A549 treated with Hydrocortisone at 1 μM for 4 hours (cell line): Measurements from ENCODE around the gene SLC4A7. TPM values are rescaled to one million over a fixed set of nuclear protein-coding genes. Genes with fewer than 3 reads are reported as not detected.

Source experiments
- total RNA-seq: library from RNA; stranded (reverse); fragments of 200-300 nt; extraction: Qiagen RNA extraction; gene quantifications from 5 replicates; pipeline ENCODE4 v1.2.3, GENCODE V29; 2022

SLC4A7 gene
- 7.6 to 19.4 TPM (median 12.7 TPM) in 5 replicates for total RNA-seq

GRCh38 chr3:27484015-27484844 is at the start of gene SLC4A7:
TSS of gene SLC4A7 (minus strand) at chr3:27484384. CDS start at chr3:27484126, 258 bp downstream.

DNA sequence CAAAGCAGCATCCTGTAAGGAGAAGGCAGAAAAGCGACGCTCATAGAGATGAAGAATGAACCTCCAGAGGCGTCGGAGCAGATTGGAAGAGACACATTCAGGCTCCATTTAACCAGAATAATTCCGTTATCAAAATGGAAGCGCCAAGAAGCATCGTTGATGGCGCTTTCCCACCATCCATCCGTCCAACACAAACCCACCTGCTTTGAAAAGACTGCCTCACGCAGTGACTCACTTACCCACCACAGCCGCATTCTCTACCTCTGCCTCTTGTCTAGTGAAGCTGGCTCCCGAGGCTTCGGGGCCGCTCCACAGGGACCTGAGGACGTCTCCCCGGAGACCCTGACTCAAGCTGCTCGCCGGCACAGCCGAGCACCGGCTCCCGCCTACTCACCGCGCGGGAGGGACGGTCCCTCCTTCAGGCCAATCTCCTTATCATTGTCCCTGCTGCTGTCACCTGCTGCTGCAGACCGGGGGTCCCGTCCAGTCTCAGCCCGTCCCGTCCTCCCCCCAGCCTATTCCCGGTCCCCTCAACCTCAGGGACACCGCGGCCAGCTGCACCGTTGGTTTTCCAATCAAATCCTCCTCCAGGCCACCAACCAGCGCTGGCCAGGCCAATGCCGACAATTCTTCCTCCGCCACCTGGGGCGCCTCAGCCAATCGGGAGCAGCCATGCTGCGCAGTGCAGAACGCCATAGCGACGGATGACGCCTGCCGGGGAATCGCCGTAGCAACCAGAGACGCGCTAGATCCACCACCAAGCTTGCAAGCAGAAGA is 115.2 kb downstream of the SLC4A7 start, which contains the start of gene NEK10:
TSS of gene NEK10 (minus strand) at position 553 of the 777 bp plus-strand sequence. CDS start 16,501 bp downstream, outside the sequence.

Other genes with a start within 250 kb of the SLC4A7 start
- gene NEK10, start 115.0 kb downstream of the SLC4A7 start, total RNA-seq: 0.59 to 1.2 TPM (median 0.67 TPM) in 5 replicates
- 0.59 to 0.79 TPM (median 0.69 TPM) in 5 replicates for gene EOMES, start 237.9 kb upstream of the SLC4A7 start, total RNA-seq